Neural crest cell (in vitro differentiated cells): Measurements from ENCODE around the gene HOXB4. TPM values are rescaled to one million over a fixed set of nuclear protein-coding genes. Genes with fewer than 3 reads are reported as not detected.
A peak's percentile ranks its signal among the peaks of the same experiment; 100 is the strongest.

ENCODE experiments used
- DNase-seq: peaks from one replicate; pipeline ENCODE4 v3.0.0; 2021; ENCODE audit warnings: low read depth, mixed read lengths, low spot score
- H3K27ac Mint-ChIP-seq: one replicate; pipeline ENCODE4 v1.8.0; 2021; ENCODE audit warnings: mild to moderate bottlenecking, mixed read lengths; ENCODE audit not compliant: unreplicated experiment
- H3K27me3 Mint-ChIP-seq: 2 replicates; pipeline ENCODE4 v1.8.0; 2021; ENCODE audit warnings: low read depth, mild to moderate bottlenecking, mixed read lengths
- H3K36me3 Mint-ChIP-seq: 2 replicates; pipeline ENCODE4 v1.8.0; 2021; ENCODE audit warnings: low read depth, mild to moderate bottlenecking, mixed read lengths
- H3K4me1 Mint-ChIP-seq: 2 replicates; pipeline ENCODE4 v1.8.0; 2021; ENCODE audit warnings: mixed read lengths
- H3K4me3 Mint-ChIP-seq: one replicate; pipeline ENCODE4 v1.8.0; 2021; ENCODE audit warnings: mild to moderate bottlenecking, mixed read lengths
- H3K9me3 Mint-ChIP-seq: 2 replicates; pipeline ENCODE4 v1.8.0; 2021; ENCODE audit warnings: mixed read lengths
- total RNA-seq: library from RNA; stranded (reverse); gene quantifications from 2 replicates; pipeline ENCODE4 v1.2.1, GENCODE V29; 2021
- TF ChIP-seq, protein P1 (sequence below): fragments of 200-600 bp; sonication (generic); conservative IDR thresholded peaks from 2 replicates; pipeline ENCODE4 v1.5.0; 2021; ENCODE audit warnings: antibody characterized with exemption, mild to moderate bottlenecking

HOXB4 gene
- total RNA-seq, 1 donor from 2014 or later = 5.0 TPM

- no peak for DNase-seq
- TF ChIP-seq, protein P1, sequence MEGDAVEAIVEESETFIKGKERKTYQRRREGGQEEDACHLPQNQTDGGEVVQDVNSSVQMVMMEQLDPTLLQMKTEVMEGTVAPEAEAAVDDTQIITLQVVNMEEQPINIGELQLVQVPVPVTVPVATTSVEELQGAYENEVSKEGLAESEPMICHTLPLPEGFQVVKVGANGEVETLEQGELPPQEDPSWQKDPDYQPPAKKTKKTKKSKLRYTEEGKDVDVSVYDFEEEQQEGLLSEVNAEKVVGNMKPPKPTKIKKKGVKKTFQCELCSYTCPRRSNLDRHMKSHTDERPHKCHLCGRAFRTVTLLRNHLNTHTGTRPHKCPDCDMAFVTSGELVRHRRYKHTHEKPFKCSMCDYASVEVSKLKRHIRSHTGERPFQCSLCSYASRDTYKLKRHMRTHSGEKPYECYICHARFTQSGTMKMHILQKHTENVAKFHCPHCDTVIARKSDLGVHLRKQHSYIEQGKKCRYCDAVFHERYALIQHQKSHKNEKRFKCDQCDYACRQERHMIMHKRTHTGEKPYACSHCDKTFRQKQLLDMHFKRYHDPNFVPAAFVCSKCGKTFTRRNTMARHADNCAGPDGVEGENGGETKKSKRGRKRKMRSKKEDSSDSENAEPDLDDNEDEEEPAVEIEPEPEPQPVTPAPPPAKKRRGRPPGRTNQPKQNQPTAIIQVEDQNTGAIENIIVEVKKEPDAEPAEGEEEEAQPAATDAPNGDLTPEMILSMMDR = no peak
- H3K4me1 Mint-ChIP-seq = peaks cover 12% of the 10 kb centered on the region
- H3K4me3 Mint-ChIP-seq = peak within 1 kb of the TSS; percentile 81
- peak within 1 kb of the TSS; percentile 88 for H3K27ac Mint-ChIP-seq
- H3K9me3 Mint-ChIP-seq = no peaks in the 10 kb centered on the region
- H3K36me3 Mint-ChIP-seq = peaks cover 10% of the 10 kb centered on the region
- peaks cover 100% of the 10 kb centered on the region for H3K27me3 Mint-ChIP-seq
These were observed 26.7 kb upstream of the HOXB4 start, which contains the start of gene HOXB6 for GRCh38 chr17:48604770-48605329. Gene HOXB6, minus strand, starts transcription at chr17:48604986. Its CDS starts 6,836 bp downstream, at chr17:48598150.

DNA sequence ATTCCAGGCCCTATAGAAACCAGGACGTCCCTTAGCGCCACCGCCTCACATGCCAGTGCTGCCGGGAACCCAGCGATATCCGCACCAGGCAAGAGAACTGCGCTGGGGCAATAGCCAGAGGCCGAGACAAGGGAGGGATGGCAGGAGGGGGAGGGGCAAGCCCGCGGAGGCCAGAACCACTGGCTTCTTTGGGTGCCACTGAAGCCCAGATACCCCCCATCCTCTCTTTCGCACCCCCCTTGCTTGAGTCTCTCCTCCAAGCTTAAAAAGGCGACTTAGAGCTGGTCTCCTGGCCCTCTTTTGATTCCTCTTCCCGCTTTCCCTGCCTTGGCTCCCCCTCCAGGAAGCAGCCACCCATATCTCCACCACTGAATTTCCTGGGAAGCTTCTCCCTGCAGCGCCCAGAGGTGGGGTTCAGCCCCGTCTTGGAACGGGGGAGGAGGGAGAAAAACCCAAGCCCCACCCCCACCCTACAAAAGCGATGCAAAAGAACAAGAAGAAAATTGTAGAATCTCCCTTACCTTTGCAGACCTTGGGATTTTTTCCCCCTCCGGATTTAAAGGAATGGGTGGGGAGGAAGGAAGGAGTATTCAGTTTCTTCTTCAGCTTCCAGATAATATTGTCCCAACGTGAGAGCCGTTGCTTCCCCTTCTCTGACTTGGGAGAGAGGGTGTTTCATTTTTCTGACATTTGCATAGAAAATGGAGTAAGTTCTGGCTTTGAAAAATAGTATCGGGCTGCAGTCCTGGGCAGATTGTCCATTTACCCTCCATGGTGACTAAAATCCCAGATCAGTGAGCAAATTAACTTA lies 26.0 kb upstream of the HOXB4 start:
- peak overlapping the region; percentile 81 for H3K4me3 Mint-ChIP-seq
- H3K27me3 Mint-ChIP-seq = peaks cover 100% of the 10 kb centered on the region
- DNase-seq = no peak
- peak overlapping the region; percentile 45 for H3K27ac Mint-ChIP-seq
- H3K4me1 Mint-ChIP-seq = peaks cover 10% of the 10 kb centered on the region
- H3K9me3 Mint-ChIP-seq = no peaks in the 10 kb centered on the region
- TF ChIP-seq, protein P1 = no peak
- peaks cover 10% of the 10 kb centered on the region for H3K36me3 Mint-ChIP-seq

DNA sequence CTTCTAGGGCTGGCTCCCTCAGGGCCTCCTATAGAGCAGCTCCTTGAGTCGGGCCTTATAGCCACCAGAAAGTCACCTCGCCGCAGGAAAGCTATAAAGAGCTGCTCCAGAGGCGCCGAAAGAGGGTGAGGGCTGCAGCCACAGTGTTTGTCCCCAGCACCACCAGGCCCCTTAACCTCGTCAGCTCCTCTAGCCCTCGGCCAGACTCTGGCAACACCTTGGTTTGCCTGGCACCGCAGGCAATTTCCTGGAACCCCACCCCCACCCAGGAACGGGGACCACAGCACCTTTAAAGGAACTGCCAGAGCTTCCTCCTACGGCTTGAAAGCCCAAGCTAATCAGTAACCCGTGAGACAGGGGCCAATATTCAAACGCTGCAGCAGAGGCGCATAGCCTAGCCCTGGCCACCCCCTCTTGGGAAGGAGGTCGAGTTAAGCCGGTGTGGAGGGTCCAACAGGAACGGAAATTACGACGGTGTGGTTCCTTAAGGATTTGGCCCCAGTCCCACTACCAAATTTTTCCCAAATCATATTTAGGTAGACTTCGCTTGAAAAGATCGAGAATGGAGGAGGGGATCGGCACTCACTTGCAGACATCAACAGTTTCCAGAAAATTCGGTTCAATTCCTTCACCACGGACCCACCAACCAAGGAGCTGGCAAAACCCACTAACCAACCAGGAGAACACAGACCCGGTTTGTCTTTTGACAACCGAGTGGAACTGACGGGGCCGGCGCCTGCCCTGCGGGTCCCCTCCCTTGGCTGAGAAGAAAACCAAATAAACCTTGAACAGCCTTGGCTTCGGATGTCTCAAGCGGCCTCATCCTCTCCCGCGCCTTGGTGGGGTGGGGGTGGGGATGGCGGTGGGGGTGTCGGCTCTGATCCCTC lies 23.6 kb upstream of the HOXB4 start:
- no peaks in the 10 kb centered on the region for H3K9me3 Mint-ChIP-seq
- TF ChIP-seq, protein P1 = no peak
- peak overlapping the region; percentile 57 for H3K27ac Mint-ChIP-seq
- peak overlapping the region; percentile 81 for H3K4me3 Mint-ChIP-seq
- DNase-seq = no peak
- H3K36me3 Mint-ChIP-seq = peaks cover 9% of the 10 kb centered on the region
- peaks cover 100% of the 10 kb centered on the region for H3K27me3 Mint-ChIP-seq
- peaks cover 4% of the 10 kb centered on the region for H3K4me1 Mint-ChIP-seq

GRCh38 chr17:48601207-48601538 lies 23.0 kb upstream of the HOXB4 start:
- peaks cover 100% of the 10 kb centered on the region for H3K27me3 Mint-ChIP-seq
- H3K9me3 Mint-ChIP-seq = no peaks in the 10 kb centered on the region
- no peak overlapping the region for H3K27ac Mint-ChIP-seq
- H3K4me3 Mint-ChIP-seq = peak overlapping the region; percentile 81
- H3K4me1 Mint-ChIP-seq = peaks cover 3% of the 10 kb centered on the region
- H3K36me3 Mint-ChIP-seq = peaks cover 5% of the 10 kb centered on the region
- no peak for DNase-seq
- TF ChIP-seq, protein P1 = no peak

DNA sequence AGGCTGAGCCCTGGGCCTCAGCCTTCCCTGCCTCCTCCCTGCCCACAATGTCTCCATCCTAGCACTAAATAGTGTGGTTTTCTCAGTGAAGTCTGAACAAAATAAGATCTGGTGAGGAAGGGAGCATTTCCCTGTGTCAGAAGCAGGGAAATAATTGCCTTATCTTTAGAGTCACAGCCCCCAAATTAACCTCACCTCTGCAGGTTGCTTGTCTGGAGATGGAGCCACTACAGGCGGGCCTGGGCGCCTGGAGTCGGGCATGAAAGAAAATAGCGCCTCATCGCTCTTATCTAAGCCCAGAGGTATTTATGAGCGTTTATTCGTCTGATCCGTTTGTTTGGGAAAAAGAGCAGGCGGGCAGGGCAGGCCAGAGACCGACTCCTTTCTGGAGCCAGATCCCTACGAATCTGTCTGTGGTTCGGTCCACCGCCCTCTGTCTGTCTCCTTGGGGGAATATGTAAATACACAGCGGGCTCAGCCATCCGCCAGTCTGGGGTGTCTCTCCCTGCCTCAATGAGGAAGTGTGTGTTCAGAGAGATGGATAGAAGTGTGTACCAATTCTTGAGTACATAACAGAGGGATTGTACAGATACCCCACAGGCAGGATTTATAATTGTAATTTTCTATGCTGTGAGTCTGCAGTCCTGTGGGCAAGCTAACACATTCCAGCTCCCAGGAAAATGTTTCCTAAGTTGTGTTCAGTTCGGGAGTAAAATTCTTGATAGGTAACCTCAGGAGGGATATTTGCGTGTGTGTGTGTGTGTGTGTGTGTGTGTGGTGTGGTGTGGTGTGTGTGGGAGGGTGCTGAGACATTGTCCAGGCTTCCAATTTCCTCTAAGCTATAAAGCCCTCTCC lies 22.3 kb upstream of the HOXB4 start:
- DNase-seq = no peak
- TF ChIP-seq, protein P1 = no peak
- peaks cover 3% of the 10 kb centered on the region for H3K4me1 Mint-ChIP-seq
- H3K36me3 Mint-ChIP-seq = peaks cover 8% of the 10 kb centered on the region
- peaks cover 100% of the 10 kb centered on the region for H3K27me3 Mint-ChIP-seq
- no peaks in the 10 kb centered on the region for H3K9me3 Mint-ChIP-seq
- H3K27ac Mint-ChIP-seq = no peak overlapping the region
- peak overlapping the region; percentile 81 for H3K4me3 Mint-ChIP-seq
